HG03108 (cell line): ENCODE data around the gene TNS3.

ENCODE experiments used
- ATAC-seq: cut with Tn5 transposase; IDR thresholded peaks from one replicate; pipeline ENCODE4 v1.9.1; 2021; ENCODE audit warnings: moderate library complexity; ENCODE audit not compliant: unreplicated experiment

TNS3 gene

GRCh38 chr7:47295606-47296005, 286.3 kb downstream of the TNS3 start:
- ATAC-seq: no peak

GRCh38 chr7:47294556-47295222, 287.2 kb downstream of the TNS3 start:
- ATAC-seq: no peak

- ATAC-seq: no peak
Measured at GRCh38 chr7:47293884-47294555, 287.9 kb downstream of the TNS3 start.

GRCh38 chr7:47292832-47293309, 289.0 kb downstream of the TNS3 start:
- ATAC-seq: no peak

- peak; percentile 95 for ATAC-seq
Measured at GRCh38 chr7:47291461-47292081, 290.3 kb downstream of the TNS3 start.

- ATAC-seq: no peak
Measured at GRCh38 chr7:47290867-47291266, 291.0 kb downstream of the TNS3 start.

GRCh38 chr7:47290466-47290865, 291.4 kb downstream of the TNS3 start:
- ATAC-seq: no peak

- ATAC-seq: no peak
Measured at GRCh38 chr7:47288060-47288459, 293.9 kb downstream of the TNS3 start.

GRCh38 chr7:47285860-47286491, 295.9 kb downstream of the TNS3 start:
- no peak for ATAC-seq

- no peak for ATAC-seq
Measured at GRCh38 chr7:47284691-47285635, 296.9 kb downstream of the TNS3 start.

- no peak for ATAC-seq
Measured at GRCh38 chr7:47283497-47284131, 298.3 kb downstream of the TNS3 start.

- no peak for ATAC-seq
Measured at GRCh38 chr7:47282790-47283496, 299.0 kb downstream of the TNS3 start.

GRCh38 chr7:47281966-47282643, 299.8 kb downstream of the TNS3 start:
- no peak for ATAC-seq

GRCh38 chr7:47281161-47281560, 300.8 kb downstream of the TNS3 start:
- no peak for ATAC-seq

- no peak for ATAC-seq
Measured at GRCh38 chr7:47280114-47280513, 301.8 kb downstream of the TNS3 start.

- ATAC-seq: no peak
Measured at GRCh38 chr7:47278043-47278442, 303.9 kb downstream of the TNS3 start.

GRCh38 chr7:47277321-47277781, 304.6 kb downstream of the TNS3 start:
- ATAC-seq: no peak

GRCh38 chr7:47273974-47274766, 307.7 kb downstream of the TNS3 start:
- ATAC-seq: no peak
